ENCODE results near the gene AIFM2. TPM values are rescaled to one million over a fixed set of nuclear protein-coding genes. Genes with fewer than 3 reads are reported as not detected.

AIFM2 gene
- total RNA-seq, 1 experiment from 2014 or later = 16.6 TPM

- no peak for DNase-seq (ENCODE audit: low read depth, low spot score)
- Histone ChIP-seq H3K4me3 (ENCODE audit: low read depth in 2 of 2, low read length in 2 of 2) (peak overlapping the region; percentile 55 to 81), H3K9me3 (ENCODE audit: control insufficient read depth, insufficient read depth, low read depth, low read length) (no peaks in the 10 kb centered on the region), H3K36me3 (ENCODE audit: control insufficient read depth, insufficient read depth, low read length) (no peaks in the 10 kb centered on the region), H3K4me1 (ENCODE audit: control insufficient read depth, insufficient read depth, low read length) (peaks cover 19% of the 10 kb centered on the region), H3K27ac (ENCODE audit: low read length) (peak overlapping the region; percentile 92; the same call in 1 of the 2 replicates), H3K27me3 (ENCODE audit: control insufficient read depth, insufficient read depth, low read length) (no peaks in the 10 kb centered on the region)
- TF ChIP-seq TCF7L2 (IDR thresholded peaks at IDR 0.05; ENCODE audit: low read depth, low read length) (no peak), POLR2AphosphoS5 (IDR thresholded peaks at IDR 0.05; ENCODE audit: low read depth, low read length) (no peak), REST (IDR thresholded peaks at IDR 0.05; ENCODE audit: insufficient read depth in 1 of 2, low read depth in 2 of 2, low read length in 1 of 2) (no peak), SIN3A (IDR thresholded peaks at IDR 0.05; ENCODE audit: borderline replicate concordance, insufficient read depth, low read depth, low read length) (no peak), CTCF (IDR thresholded peaks at IDR 0.05) (no peak)
- intact Hi-C loops (cut with micrococcal nuclease; ENCODE audit: unreplicated experiment) = no loop called here
- in situ Hi-C loops (cut with HindIII; ENCODE audit: low pct_unique_long_range_greater_than_20kb, low sequenced_read_pairs) = no loop called here
- BruUV-seq (replicated peaks) = no TSS peak
- ChIA-PET POLR2A (no interaction called here), CTCF (interaction anchor here (0.6 kb wide), 1 partner anchor 18 kb away, joined by 3 read pairs; no protein-coding TSS in a partner anchor)
- ATAC-seq = peak; percentile 13
Measured at GRCh38 chr10:70131560-70131937, 1.1 kb downstream of the AIFM2 start.

DNA sequence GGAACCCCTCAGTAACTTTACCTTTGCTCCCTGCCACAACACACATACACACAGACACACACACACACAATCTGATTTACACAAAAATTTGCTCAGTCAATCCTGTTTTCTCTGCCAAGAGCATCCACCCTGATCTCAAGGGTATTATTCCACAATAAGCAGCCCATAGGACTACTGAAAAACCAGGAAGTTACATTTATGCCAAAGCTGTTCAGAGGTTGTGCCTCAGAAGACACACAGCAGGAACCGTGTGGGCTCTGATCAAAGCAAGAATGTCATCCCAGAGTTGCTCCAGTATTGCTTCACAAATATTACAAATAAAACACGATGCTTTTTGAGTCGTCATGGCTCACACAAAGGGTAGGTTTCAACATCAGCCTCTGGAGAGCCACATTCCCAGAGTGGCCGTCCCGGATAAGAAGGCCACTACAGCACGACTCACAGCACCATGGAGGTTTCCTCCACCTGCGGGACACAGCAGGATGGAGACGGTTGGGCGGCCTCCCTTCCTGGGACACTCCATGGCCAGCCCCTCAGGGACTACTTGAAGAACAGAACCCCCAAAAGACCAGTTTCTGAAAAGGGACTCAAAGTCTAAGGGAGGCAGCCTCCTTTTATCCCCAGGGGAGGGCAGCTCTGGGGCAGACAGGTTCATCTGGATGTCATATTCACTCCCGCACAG, 1.6 kb downstream of the AIFM2 start:
- no peaks in the 10 kb centered on the region for H3K27me3 ChIP-seq (ENCODE audit: control insufficient read depth, insufficient read depth, low read length)
- H3K27ac ChIP-seq (ENCODE audit: low read length) = no peak overlapping the region; the same call in 1 of the 2 replicates
- no peaks in the 10 kb centered on the region for H3K36me3 ChIP-seq (ENCODE audit: control insufficient read depth, insufficient read depth, low read length)
- CTCF ChIA-PET = interaction anchor here (0.6 kb wide), 1 partner anchor 18 kb away, joined by 3 read pairs; no protein-coding TSS in a partner anchor
- POLR2A ChIA-PET = interaction anchor here (0.7 kb wide), 1 partner anchor 8 kb away, joined by 3 read pairs; no protein-coding TSS in a partner anchor
- TF ChIP-seq SIN3A (IDR thresholded peaks at IDR 0.05; ENCODE audit: borderline replicate concordance, insufficient read depth, low read depth, low read length) (no peak), TCF7L2 (IDR thresholded peaks at IDR 0.05; ENCODE audit: low read depth, low read length) (no peak), REST (IDR thresholded peaks at IDR 0.05; ENCODE audit: insufficient read depth in 1 of 2, low read depth in 2 of 2, low read length in 1 of 2) (no peak), POLR2AphosphoS5 (IDR thresholded peaks at IDR 0.05; ENCODE audit: low read depth, low read length) (no peak), CTCF (IDR thresholded peaks at IDR 0.05) (no peak)
- H3K9me3 ChIP-seq (ENCODE audit: control insufficient read depth, insufficient read depth, low read depth, low read length) = no peaks in the 10 kb centered on the region
- H3K4me1 ChIP-seq (ENCODE audit: control insufficient read depth, insufficient read depth, low read length) = peaks cover 19% of the 10 kb centered on the region
- in situ Hi-C loops (cut with HindIII; ENCODE audit: low pct_unique_long_range_greater_than_20kb, low sequenced_read_pairs) = no loop called here
- intact Hi-C loops (cut with micrococcal nuclease; ENCODE audit: unreplicated experiment) = no loop called here
- no TSS peak for BruUV-seq (replicated peaks)
- DNase-seq (ENCODE audit: low read depth, low spot score) (no peak), ATAC-seq (0 out of 2 replicates have a peak, but pooled peaks have one; percentile 1)
- peak overlapping the region in 1 of 2 experiments; percentile 81; a peak in 2 of 4 replicates for H3K4me3 ChIP-seq (ENCODE audit: low read depth in 2 of 2, low read length in 2 of 2)

Data from Panc1 (cell line).